NCI-H1105 (cell line): ENCODE results near the gene ZNF471.
A peak's percentile ranks its signal among the peaks of the same experiment; 100 is the strongest.

Experiments
- DNase-seq: peaks from one replicate; lab custom pipeline; 2025; lab: John Stamatoyannopoulos, UW

Gene ZNF471

DNA sequence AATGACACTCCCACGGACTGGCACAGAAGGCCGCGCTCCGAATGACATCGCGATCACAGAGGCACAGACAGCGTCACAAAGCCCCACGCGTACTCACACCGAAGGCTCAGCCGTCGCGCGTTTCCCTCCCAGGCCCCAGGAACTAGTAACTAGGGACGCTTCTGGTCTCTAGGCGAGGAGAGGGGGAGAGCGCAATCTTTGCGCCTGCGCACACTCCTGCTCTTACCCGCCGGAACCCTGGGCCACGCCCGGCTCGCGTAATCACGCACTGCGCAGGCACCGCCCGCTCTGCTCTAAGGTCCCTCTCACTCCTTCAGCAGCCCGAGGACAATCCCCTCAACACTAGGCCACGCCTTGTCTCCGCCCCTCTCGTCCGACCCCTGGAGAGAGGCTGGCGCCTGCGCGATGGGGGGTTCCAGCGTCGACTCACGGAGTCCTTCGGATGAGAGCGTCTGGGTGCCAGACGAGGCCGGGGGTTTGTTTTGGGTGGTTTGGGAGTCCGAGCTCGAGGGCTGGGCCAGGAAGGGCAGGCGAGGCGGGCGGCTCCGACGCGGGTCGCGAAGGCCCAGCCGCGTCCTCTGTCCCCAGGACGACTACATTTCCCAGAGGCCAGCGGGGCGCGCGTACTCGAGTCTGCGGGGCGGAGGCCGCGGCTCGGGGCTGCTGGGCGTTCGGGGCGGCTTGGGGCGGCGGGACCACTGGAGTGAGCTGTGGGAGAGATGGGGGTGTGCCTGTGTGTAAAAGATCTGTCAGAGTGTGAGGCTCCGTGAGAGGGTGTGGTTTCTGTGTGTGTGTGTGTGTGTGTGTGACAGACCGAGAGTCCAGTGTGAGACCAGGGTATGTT, at the start of gene ZNF471:
Gene ZNF471, plus strand, starts transcription at position 410 of the 844 bp plus-strand sequence. CDS start 3,717 bp downstream, outside the sequence.
- peak; percentile 87 for DNase-seq

- no peak for DNase-seq
Measured at GRCh38 chr19:56474308-56474707, 33.3 kb upstream of the ZNF471 start.

DNA sequence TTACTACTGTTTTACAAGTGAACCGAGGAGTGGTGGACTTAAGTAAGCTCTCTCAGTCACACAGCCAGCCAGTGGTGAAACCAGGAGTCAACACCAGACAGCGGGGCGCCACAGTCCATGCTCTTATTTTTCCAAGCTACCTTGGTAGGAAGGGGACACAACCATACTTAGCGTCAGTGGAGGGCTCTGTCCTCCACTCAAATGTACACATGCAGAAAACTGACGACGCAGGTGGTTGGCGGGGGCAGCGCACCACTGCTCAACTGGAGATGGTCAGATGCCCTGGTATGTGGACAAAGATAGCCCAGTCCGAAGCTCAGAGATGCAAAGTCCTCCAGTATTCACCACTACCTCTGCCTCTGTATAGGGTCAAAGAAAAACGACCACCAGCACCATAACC, 31.6 kb upstream of the ZNF471 start:
- no peak for DNase-seq

GRCh38 chr19:56476651-56477428, 30.8 kb upstream of the ZNF471 start, which contains the start of gene ZNF667:
Gene ZNF667, minus strand, starts transcription at chr19:56477345. Its CDS starts 14,975 bp downstream, at chr19:56462370.
- DNase-seq = no peak

- DNase-seq = no peak
Measured at GRCh38 chr19:56477429-56478338, 30.0 kb upstream of the ZNF471 start.

DNA sequence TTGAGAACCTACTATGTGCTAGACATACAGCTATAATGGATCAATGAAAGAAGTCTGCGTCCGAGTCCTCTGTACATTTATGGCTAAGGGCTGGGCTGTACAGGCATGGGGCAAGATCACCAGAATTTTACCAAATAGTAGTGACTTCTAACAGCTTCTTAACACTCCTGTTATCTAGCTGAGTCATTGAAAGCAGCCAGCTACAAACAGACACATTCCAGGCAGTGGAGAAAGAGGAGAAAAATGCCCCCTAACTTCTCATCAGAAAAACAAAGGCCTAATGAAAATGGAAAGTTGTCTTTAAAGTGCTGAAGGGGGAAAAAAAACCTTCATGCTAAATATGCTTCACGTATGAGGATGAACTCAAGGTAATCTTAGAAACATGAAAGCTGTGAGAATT, 16.3 kb upstream of the ZNF471 start:
- no peak for DNase-seq

GRCh38 chr19:56504581-56504980, 3.1 kb upstream of the ZNF471 start:
- no peak for DNase-seq

DNA sequence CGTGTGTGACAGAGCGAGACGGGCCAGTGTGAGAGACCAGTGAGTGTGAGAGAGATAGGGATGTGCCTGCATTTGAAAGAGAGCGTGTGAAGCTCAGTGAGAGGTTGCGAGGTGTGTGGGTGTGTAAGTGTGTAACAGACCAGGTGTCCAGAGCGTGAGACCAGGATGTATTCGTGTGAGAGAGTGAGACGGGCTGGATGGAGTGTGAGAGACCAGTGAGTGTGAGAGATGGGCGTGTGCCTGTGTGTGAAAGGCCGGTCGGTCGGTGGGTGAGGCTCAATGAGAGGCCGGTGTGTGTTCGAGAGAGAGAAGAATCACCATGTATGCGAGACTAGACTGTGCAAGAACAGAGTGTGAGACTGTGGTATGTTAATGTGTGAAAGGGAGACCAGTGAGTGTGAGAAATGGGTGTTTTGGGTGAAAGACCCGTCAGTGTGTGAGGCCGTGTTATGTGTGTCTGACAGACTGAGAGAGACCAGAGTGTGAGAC, 679 bp downstream of the ZNF471 start:
- DNase-seq = no peak

DNA sequence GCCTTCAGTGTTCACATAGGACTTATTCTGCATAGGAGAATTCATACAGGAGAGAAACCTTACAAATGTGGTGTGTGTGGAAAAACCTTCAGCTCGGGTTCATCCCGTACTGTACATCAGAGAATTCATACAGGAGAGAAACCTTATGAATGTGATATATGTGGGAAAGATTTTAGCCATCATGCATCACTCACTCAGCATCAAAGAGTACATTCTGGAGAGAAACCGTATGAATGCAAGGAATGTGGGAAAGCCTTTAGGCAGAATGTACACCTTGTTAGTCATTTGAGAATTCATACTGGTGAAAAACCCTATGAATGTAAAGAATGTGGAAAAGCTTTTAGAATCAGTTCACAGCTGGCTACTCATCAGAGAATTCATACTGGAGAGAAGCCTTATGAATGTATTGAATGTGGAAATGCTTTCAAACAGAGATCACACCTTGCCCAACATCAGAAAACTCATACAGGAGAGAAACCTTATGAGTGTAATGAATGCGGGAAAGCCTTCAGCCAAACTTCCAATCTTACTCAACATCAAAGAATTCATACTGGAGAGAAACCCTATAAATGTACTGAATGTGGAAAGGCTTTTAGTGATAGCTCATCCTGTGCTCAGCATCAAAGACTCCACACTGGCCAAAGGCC, 17.7 kb downstream of the ZNF471 start:
- no peak for DNase-seq

GRCh38 chr19:56537442-56537841, 29.8 kb downstream of the ZNF471 start:
- no peak for DNase-seq

GRCh38 chr19:56538254-56538760, 30.7 kb downstream of the ZNF471 start:
- peak; percentile 80 for DNase-seq

- no peak for DNase-seq
Measured at GRCh38 chr19:56538761-56539263, 31.2 kb downstream of the ZNF471 start, which contains the start of gene ZFP28. Gene ZFP28, plus strand, starts transcription at chr19:56538948. Its CDS starts 71 bp downstream, at chr19:56539019.

DNA sequence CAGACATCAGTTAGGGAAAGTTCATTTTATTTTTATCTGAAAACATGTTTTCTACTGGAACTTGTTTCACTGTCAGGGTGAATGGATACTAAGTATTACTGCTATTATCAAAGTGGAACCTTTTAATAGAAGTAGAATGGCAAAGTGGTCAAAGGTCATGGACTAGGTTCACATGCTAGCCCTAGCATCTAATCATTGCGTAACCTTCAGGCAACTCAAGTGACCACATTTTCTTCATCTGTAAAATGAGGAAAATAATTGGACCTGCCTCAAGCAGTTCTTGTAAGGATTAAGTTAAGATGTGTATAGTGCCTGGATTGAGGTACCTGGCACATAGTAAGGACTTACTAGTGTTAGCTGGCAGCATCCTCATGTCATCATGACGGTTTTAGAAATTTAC, 36.1 kb downstream of the ZNF471 start:
- DNase-seq = no peak

DNA sequence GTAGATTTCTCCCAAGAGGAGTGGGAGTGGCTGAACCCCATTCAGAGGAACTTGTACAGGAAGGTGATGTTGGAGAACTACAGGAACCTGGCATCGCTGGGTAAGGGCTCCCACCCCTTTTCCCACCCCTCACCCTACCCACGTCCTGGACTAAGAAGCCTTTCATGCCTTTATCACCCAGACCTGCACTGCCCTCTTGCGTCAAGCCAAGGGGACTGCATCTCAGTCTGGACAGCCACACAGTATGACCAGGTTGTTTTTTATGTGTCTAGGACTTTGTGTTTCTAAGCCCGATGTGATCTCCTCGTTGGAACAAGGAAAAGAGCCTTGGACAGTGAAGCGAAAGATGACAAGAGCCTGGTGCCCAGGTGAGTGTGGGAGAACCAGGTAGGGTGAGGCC, 39.9 kb downstream of the ZNF471 start:
- no peak for DNase-seq

DNA sequence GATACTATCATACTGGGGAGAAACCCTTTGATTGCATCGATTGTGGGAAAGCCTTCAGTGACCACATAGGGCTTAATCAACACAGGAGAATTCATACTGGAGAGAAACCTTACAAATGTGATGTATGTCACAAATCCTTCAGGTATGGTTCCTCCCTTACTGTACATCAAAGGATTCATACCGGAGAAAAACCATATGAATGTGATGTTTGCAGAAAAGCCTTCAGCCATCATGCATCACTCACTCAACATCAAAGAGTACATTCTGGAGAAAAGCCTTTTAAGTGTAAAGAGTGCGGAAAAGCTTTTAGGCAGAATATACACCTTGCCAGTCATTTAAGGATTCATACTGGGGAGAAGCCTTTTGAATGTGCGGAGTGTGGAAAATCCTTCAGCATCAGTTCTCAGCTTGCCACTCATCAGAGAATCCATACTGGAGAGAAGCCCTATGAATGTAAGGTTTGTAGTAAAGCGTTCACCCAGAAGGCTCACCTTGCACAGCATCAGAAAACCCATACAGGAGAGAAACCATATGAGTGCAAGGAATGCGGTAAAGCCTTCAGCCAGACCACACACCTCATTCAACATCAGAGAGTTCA, 46.7 kb downstream of the ZNF471 start:
- DNase-seq = no peak

DNA sequence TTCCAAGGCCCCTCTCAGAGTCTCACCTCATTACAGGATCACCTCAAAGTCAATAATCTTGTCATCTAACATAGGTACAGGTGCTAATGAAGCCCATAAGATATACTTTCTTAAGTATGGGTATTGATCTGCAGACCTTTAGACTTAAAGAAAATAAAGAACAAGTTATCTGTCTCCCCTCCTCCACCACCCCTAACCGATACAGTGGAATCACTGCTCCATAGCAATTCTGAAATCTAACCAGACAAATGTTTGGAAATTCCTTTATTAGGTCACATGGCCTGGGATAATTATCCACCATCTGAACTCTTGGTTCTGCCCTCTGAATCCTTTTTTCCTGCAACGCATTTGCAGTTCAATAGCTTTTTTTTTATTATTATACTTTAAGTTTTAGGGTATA, 55.1 kb downstream of the ZNF471 start:
- DNase-seq = no peak

DNA sequence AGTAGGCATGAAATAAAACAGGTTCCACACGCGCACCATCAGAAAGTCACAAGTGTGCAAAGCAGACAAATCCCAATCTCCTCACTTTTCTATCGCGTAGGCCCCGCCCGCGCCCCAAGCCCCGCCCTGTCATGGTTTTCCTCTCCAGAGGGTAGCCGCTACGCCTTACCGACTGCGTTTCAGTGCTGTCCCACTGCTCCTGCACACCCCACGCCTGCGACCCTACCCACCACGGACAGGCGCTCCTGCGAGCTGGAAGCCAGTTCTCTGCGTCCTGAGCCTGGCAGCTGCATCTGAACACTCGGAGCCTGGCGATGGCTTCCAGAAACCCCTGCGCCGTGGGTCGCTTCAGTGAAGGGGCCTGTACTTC, 59.2 kb downstream of the ZNF471 start:
- no peak for DNase-seq

GRCh38 chr19:56567274-56568120, 59.8 kb downstream of the ZNF471 start, which contains the start of gene ZNF470:
Gene ZNF470, plus strand, starts transcription at chr19:56567468. Its CDS starts 2,844 bp downstream, at chr19:56570312.
- DNase-seq = peak; percentile 51

DNA sequence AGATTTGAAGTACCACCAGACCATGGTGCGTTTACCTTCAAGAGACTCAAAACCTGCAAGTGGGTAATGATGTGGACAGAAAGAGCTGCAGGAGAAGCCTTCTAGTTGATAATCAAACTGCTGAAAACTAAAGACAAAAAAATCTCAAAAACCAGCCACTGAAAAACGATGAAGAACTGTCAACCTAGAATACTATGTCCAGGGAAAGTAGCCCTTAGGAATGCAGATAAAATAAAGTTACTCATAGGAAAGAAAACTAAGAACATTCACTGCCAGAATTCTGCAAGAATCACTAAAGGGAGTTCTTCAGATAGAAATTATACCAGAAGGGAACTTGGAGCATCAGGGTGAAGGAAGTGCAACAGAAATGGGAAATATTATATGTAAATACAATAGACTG, 64.9 kb downstream of the ZNF471 start:
- DNase-seq = no peak
